HPDE6-E6E7 (cell line): ENCODE measurements around the gene OPN4.

Source experiments
- DNase-seq: peaks from one replicate; pipeline ENCODE4 v3.0.0; 2011; ENCODE audit warnings: missing footprints; ENCODE audit errors: extremely low spot score

The OPN4 gene

GRCh38 chr10:86647773-86648703 lies 6.3 kb upstream of the OPN4 start:
- no peak for DNase-seq

GRCh38 chr10:86648704-86649427 lies 5.5 kb upstream of the OPN4 start:
- DNase-seq = peak; percentile 53

DNA sequence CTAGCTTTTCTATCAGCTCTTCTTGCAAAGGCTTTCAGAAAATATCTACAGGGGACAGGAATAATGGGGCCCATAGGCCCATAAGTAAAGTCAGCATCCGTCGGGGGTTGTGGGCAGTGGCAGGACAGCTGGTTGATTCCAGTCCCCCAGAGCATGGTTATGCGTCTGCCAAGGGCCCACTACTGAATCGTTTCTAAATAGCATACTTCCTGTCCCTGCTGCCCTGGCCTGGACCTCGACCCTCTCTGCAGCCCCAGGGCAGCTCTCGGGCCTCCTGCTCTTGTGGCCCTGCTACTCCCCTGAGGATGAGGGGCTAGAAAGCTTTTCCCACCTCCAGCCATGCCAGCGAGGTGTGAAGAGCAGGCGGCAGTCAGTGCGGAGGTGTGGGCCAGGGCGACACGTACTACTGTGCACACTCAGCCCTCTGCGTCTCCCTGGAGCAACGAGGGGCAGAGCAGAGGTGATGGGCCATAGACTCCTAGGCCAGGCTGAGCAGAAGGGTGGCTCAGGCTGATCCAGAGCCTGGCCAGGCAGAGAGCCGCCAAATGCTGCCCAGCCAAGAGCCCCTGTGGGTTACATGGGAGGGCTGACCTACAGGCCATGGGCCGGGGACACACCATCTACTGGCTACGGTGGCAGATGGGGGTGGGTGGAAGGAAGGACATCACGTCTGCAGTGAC lies 4.7 kb upstream of the OPN4 start:
- no peak for DNase-seq

- no peak for DNase-seq
Observed at GRCh38 chr10:86650151-86650550, 4.2 kb upstream of the OPN4 start.

- DNase-seq = no peak
Observed at GRCh38 chr10:86651021-86651471, 3.3 kb upstream of the OPN4 start.

- DNase-seq = no peak
Observed at GRCh38 chr10:86651631-86652331, 2.6 kb upstream of the OPN4 start.

DNA sequence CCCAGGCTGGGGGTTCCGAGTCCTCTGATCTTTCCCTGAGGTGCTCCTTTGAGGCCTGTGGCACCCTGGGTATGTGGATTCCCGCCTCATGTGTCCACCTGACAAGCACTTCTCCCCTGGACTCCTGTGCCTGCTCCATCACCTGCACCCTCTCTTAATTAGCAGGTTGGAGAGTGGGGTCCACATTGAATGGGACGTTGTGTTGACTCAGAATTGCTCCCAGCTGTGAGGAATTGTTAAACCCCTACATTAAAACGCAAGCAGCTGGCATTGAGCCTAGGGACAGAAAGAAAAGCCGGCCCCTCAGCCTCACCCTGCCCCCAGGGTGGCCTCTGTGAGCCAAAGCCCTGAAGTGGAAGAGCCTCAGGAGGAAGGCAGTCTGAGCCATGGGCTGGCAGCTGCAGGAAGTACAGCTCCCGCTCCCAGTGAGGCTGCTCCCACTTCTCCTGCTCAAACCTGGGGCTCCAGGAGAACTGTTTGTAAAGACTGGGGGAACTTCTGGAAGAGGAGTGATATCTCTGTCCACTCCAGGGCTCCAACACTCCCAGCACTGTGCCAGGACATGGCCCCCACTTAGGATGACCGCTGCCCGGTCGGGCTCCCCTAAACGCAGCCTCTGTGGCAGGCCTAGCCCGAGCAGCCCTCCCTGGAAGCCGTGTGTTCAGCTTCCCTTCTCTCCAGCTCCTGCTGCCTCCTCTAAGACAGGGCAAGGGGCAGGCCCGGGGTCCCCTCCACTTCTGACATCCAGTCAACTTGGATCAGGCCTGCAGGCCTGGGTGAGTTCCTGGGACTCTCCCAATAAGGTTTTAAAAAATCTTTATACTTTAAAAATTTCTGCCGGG lies 1.8 kb upstream of the OPN4 start:
- DNase-seq = no peak

DNA sequence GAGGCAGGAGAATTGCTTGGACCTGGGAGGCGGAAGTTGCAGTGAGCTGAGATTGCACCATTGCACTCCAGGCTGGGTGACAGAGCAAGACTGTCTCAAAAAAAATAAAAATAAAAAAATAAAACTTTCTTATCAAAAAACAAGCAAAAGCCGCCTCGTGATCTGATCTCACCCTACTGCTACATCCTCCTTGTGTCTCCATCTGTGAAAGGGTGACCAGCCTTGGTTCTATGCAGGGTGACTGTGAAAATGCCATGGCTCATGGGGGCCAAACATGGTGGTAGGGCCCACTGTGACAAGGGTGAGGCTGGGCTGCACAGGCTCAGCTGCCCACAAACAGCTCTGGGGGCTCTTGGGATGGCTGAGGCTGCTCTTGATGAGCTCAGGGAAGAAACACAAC lies 968 bp upstream of the OPN4 start:
- no peak for DNase-seq

- no peak for DNase-seq
Observed at GRCh38 chr10:86653987-86654386, 360 bp upstream of the OPN4 start.

DNA sequence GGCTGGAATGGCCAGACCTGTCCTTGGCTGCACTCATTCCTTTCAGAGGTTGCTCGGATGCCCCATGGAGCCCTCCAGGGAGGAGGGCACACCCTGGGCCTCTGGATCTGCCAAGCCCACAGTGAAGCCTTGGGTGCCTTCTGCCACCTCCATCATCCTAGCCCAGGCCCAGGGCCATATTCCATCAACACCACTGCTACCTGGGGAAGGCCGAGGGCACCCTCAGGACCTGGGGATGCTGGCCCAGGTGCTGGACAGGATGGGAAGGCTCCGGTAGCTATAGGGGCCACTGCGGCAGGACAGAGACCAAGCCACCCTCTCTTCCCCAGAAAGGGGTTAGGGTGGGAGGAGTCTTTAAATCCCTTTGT lies 810 bp downstream of the OPN4 start:
- no peak for DNase-seq

GRCh38 chr10:86655596-86655995 lies 1.2 kb downstream of the OPN4 start:
- no peak for DNase-seq

- no peak for DNase-seq
Observed at GRCh38 chr10:86657011-86657395, 2.7 kb downstream of the OPN4 start.

DNA sequence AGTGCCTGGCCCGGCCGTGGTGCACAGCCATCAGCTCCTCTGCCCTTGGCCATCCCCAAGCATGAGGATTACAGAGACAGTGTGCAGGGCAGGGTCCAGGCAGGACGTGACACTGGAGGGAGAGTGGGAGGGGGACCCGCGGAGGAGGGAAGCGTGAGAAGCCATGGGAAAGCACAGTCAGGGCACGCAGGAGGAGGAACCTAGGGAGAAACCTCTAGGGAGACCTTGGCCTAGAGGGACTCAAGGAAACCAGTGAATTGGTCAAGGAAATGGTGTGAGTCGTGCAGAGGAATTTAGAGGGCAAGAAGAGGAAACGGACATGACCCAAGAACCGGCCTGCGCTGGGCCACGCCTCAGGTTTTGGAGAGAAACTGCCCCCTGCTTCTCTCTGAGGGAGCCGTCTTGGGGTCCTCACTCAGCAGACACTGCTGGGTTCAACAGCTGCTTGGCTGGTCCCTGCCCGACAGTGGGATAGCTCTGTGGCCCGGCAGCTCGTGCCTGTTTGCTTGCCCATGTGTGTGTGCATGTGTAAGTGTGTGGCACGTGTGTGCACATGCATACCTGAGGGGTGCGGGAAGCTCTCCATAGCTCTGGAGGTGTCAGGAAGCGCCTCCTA lies 3.2 kb downstream of the OPN4 start:
- DNase-seq = no peak

GRCh38 chr10:86658261-86658741 lies 4.0 kb downstream of the OPN4 start:
- DNase-seq = no peak

- DNase-seq = no peak
Observed at GRCh38 chr10:86658751-86659150, 4.4 kb downstream of the OPN4 start.

- no peak for DNase-seq
Observed at GRCh38 chr10:86659161-86659691, 4.9 kb downstream of the OPN4 start.

GRCh38 chr10:86659721-86660453 lies 5.5 kb downstream of the OPN4 start:
- DNase-seq = no peak

- DNase-seq = peak; percentile 61
Observed at GRCh38 chr10:86661161-86662025, 7.0 kb downstream of the OPN4 start.
